Sciatic nerve (tissue), 2 donors: ENCODE results near the gene MGLL. TPM values are rescaled to one million over a fixed set of nuclear protein-coding genes. Genes with fewer than 3 reads are reported as not detected.
A peak's percentile ranks its signal among the peaks of the same experiment; 100 is the strongest.

Experiments used
- ATAC-seq: fragments of 200-7000 bp; cut with Tn5 transposase; one replicate; pipeline ENCODE4 v1.9.1; 2020; ENCODE audit warnings: mild to moderate bottlenecking, moderate library complexity
- DNase-seq: peaks from one replicate; pipeline ENCODE4 v3.0.0-alpha.2; 2020; ENCODE audit warnings: low spot score
- intact Hi-C: fragments of 100-400 bp; cut with DNase I; formaldehyde crosslinking; loops from one replicate; pipeline ENCODE4 v1.14.2; 2022
- total RNA-seq: library from RNA; stranded (reverse); fragmentation: NEBNext Ultra II Directional; extraction: Animal tissue kit (Norgen Biotek cat#: 25700); gene quantifications from one replicate; pipeline ENCODE4 v1.2.1, GENCODE V29; 2021
- donor health status: DM: no; HTN: no; CAD: no.
- donor health status: DM: no; HTN: no; CAD: no.

Gene MGLL
- total RNA-seq, 1 donor from 2014 or later = 178 TPM

- intact Hi-C loops = no loop called here
- ATAC-seq (peak; percentile 57), DNase-seq (no peak)
Observed at GRCh38 chr3:127781411-127782001, 40.8 kb downstream of the MGLL start.

- intact Hi-C loops = no loop called here
- no peak for DNase-seq
- no peak for ATAC-seq
Observed at GRCh38 chr3:127780536-127781400, 41.5 kb downstream of the MGLL start.

- intact Hi-C loops = no loop called here
- ATAC-seq = no peak
- no peak for DNase-seq
Observed at GRCh38 chr3:127779747-127780146, 42.6 kb downstream of the MGLL start.

- intact Hi-C loops = no loop called here
- no peak for DNase-seq
- no peak for ATAC-seq
Observed at GRCh38 chr3:127777921-127778656, 44.2 kb downstream of the MGLL start.

- intact Hi-C loops = no loop called here
- no peak for ATAC-seq
- DNase-seq = no peak
Observed at GRCh38 chr3:127777332-127777731, 45.0 kb downstream of the MGLL start.

GRCh38 chr3:127776347-127776746, 46.0 kb downstream of the MGLL start:
- intact Hi-C loops = no loop called here
- ATAC-seq (no peak), DNase-seq (no peak)

GRCh38 chr3:127775398-127776109, 46.8 kb downstream of the MGLL start:
- intact Hi-C loops = no loop called here
- DNase-seq (peak; percentile 83), ATAC-seq (peak; percentile 85)

- DNase-seq = no peak
- no peak for ATAC-seq
- intact Hi-C loops = no loop called here
Observed at GRCh38 chr3:127774647-127775046, 47.7 kb downstream of the MGLL start.

- DNase-seq (no peak), ATAC-seq (no peak)
- intact Hi-C loops = no loop called here
Observed at GRCh38 chr3:127773752-127774395, 48.4 kb downstream of the MGLL start.

GRCh38 chr3:127772827-127773751, 49.2 kb downstream of the MGLL start:
- ATAC-seq = no peak
- intact Hi-C loops = no loop called here
- DNase-seq = no peak

GRCh38 chr3:127772273-127772672, 50.0 kb downstream of the MGLL start:
- intact Hi-C loops = no loop called here
- ATAC-seq = no peak
- DNase-seq = no peak

- intact Hi-C loops = no loop called here
- ATAC-seq (no peak), DNase-seq (no peak)
Observed at GRCh38 chr3:127771746-127772145, 50.6 kb downstream of the MGLL start.

- ATAC-seq = no peak
- DNase-seq = no peak
- intact Hi-C loops = no loop called here
Observed at GRCh38 chr3:127770671-127771355, 51.5 kb downstream of the MGLL start.

- intact Hi-C loops = no loop called here
- no peak for ATAC-seq
- DNase-seq = no peak
Observed at GRCh38 chr3:127769284-127770081, 52.8 kb downstream of the MGLL start.

- intact Hi-C loops = no loop called here
- no peak for ATAC-seq
- no peak for DNase-seq
Observed at GRCh38 chr3:127768346-127769008, 53.8 kb downstream of the MGLL start.

- intact Hi-C loops = no loop called here
- no peak for DNase-seq
- ATAC-seq = no peak
Observed at GRCh38 chr3:127767126-127767525, 55.2 kb downstream of the MGLL start.
